ENCODE measurements around the gene ERGIC3. TPM values are rescaled to one million over a fixed set of nuclear protein-coding genes. Genes with fewer than 3 reads are reported as not detected.

Gene ERGIC3
- total and polyA plus RNA-seq, 2 of the 4 experiments (the other 2 are of a cell fraction): 434 to 438 TPM

DNA sequence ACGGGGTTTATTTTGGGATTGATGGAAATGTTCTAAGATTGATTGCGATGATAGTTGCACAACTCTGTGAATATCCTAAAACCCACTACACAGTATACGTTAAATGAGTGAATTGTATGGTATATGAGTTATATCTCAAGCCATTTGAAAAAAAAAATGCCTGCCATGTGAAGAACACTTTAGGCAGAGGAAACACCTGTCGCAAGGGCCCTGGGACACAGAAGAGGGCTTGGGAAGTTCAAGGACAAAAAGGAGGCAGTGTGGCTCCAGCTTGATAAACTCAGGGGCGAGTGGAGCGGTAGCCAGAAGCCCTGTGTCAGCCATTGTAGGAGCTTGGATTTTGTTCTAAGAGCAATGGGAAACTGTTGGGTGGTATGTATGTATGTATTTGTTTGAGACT is 49.5 kb upstream of the ERGIC3 start:
- Histone ChIP-seq H2AFZ (replicated peaks; ENCODE audit: low read length, poor library complexity) (no peak overlapping the region), H2BK120ac (ENCODE audit: low read depth, low read length) (no peak overlapping the region), H3K56ac (ENCODE audit: extremely low read depth, insufficient read depth, low read length) (no peak overlapping the region), H2AK9ac (replicated peaks; ENCODE audit: low read depth, low read length, poor library complexity) (no peak overlapping the region), H3K27ac (ENCODE audit: insufficient read depth, low read length) (no peak overlapping the region), H4K8ac (ENCODE audit: low read depth in 2 of 2, low read length in 2 of 2) (no peak overlapping the region), H3K18ac (ENCODE audit: low read depth, low read length) (no peak overlapping the region), H2BK5ac (ENCODE audit: low read depth, low read length, poor library complexity, severe bottlenecking) (no peak overlapping the region), H3K9ac (ENCODE audit: low read depth, low read length) (no peak overlapping the region), H3K4me1 (ENCODE audit: control insufficient read depth, insufficient read depth, low read length) (no peaks in the 10 kb centered on the region), H3K14ac (replicated peaks; ENCODE audit: low read depth, low read length) (no peak overlapping the region), H3K23ac (ENCODE audit: low read depth, low read length) (no peak overlapping the region), H4K5ac (ENCODE audit: low read depth, low read length) (no peak overlapping the region), H3K4me2 (ENCODE audit: low read depth, low read length) (no peak overlapping the region), H2BK15ac (ENCODE audit: low read depth, low read length) (no peak overlapping the region), H4K91ac (ENCODE audit: insufficient read depth, low read depth, low read length) (no peak overlapping the region), H3K4me3 (ENCODE audit: insufficient read depth, low read depth, low read length) (no peak overlapping the region), H3K27me3 (ENCODE audit: control insufficient read depth, insufficient read depth, low read length) (no peaks in the 10 kb centered on the region), H3K9me1 (ENCODE audit: insufficient read depth, low read length) (no peaks in the 10 kb centered on the region), H3K4ac (ENCODE audit: low read depth, low read length) (no peak overlapping the region), H2BK20ac (ENCODE audit: low read depth, low read length) (no peak overlapping the region), H4K20me1 (ENCODE audit: insufficient read depth, low read length) (no peaks in the 10 kb centered on the region), H3K36me3 (ENCODE audit: control insufficient read depth, insufficient read depth, low read length) (peaks cover 58% of the 10 kb centered on the region), H2AK5ac (ENCODE audit: low read depth, low read length) (no peak overlapping the region), H3K9me3 (ENCODE audit: control insufficient read depth, insufficient read depth, low read length) (no peaks in the 10 kb centered on the region), H3K79me1 (ENCODE audit: low read depth in 1 of 2, low read length in 2 of 2) (peaks cover 0 to 3% of the 10 kb centered on the region in 2 experiments; a peak in 2 of 4 replicates)
- DNase-seq: no peak
- TF ChIP-seq RFX5 (IDR thresholded peaks at IDR 0.05; ENCODE audit: low read depth, low read length): no peak
- TF ChIP-seq POLR2A (IDR thresholded peaks at IDR 0.05; ENCODE audit: low read depth, low read length): no peak
- TF ChIP-seq, protein P1, sequence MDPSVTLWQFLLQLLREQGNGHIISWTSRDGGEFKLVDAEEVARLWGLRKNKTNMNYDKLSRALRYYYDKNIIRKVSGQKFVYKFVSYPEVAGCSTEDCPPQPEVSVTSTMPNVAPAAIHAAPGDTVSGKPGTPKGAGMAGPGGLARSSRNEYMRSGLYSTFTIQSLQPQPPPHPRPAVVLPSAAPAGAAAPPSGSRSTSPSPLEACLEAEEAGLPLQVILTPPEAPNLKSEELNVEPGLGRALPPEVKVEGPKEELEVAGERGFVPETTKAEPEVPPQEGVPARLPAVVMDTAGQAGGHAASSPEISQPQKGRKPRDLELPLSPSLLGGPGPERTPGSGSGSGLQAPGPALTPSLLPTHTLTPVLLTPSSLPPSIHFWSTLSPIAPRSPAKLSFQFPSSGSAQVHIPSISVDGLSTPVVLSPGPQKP (IDR thresholded peaks at IDR 0.05; ENCODE audit: borderline replicate concordance, low read depth, low read length): no peak
- TF ChIP-seq CHD1 (IDR thresholded peaks at IDR 0.05; ENCODE audit: low read depth, low read length): no peak
- TF ChIP-seq SMC3 (IDR thresholded peaks at IDR 0.05; ENCODE audit: low read depth, low read length): no peak
- TF ChIP-seq RAD21 (IDR thresholded peaks at IDR 0.05; ENCODE audit: low read length): no peak
- TF ChIP-seq, protein P2, sequence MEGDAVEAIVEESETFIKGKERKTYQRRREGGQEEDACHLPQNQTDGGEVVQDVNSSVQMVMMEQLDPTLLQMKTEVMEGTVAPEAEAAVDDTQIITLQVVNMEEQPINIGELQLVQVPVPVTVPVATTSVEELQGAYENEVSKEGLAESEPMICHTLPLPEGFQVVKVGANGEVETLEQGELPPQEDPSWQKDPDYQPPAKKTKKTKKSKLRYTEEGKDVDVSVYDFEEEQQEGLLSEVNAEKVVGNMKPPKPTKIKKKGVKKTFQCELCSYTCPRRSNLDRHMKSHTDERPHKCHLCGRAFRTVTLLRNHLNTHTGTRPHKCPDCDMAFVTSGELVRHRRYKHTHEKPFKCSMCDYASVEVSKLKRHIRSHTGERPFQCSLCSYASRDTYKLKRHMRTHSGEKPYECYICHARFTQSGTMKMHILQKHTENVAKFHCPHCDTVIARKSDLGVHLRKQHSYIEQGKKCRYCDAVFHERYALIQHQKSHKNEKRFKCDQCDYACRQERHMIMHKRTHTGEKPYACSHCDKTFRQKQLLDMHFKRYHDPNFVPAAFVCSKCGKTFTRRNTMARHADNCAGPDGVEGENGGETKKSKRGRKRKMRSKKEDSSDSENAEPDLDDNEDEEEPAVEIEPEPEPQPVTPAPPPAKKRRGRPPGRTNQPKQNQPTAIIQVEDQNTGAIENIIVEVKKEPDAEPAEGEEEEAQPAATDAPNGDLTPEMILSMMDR (conservative IDR thresholded peaks at IDR 0.05; ENCODE audit: low read depth, low read length): no peak
- intact Hi-C loops (cut with micrococcal nuclease): no loop called here
- ChIA-PET POLR2A (ENCODE audit: unreplicated experiment) (no interaction called here), CTCF (no interaction called here)
- dilution Hi-C loops (cut with HindIII; ENCODE audit: low sequenced_read_pairs, unreplicated experiment): no loop called here
- 87% methylated on average over 3 of the region's 6 CpGs; no CpG with 5 or more reads in 1 of the 2 experiments for WGBS, 2 experiments (ENCODE audit: extremely low coverage in 2 of 2, insufficient read length in 1 of 2)
- BruUV-seq (replicated peaks): no TSS peak
- ATAC-seq (ENCODE audit: low read depth): no peak
- in situ Hi-C loops (cut with MboI; ENCODE audit: low sequenced_read_pairs): no loop called here

All from IMR-90 (cell line).